ENCODE measurements around the gene PHLPP2.

GRCh38 chr16:71711789-71712188 is 12.7 kb downstream of the PHLPP2 start:
- no peak for TF ChIP-seq ZNF274 (IDR thresholded peaks at IDR 0.05; ENCODE audit: low read depth, low read length)
- no peak for TF ChIP-seq SUZ12 (IDR thresholded peaks at IDR 0.05; ENCODE audit: extremely low read depth, insufficient read depth, insufficient read length)

Data from NT2/D1 (cell line).